H9 (cell line): ENCODE measurements around the gene ZNF281. TPM values are rescaled to one million over a fixed set of nuclear protein-coding genes. Genes with fewer than 3 reads are reported as not detected.
A peak's percentile ranks its signal among the peaks of the same experiment; 100 is the strongest.

Experiments used
- DNase-seq: peaks from one replicate; pipeline ENCODE4 v3.0.0-alpha.2; 2017
- H2AFZ ChIP-seq: one replicate; pipeline ENCODE4 v1.6.1; 2013; ENCODE audit warnings: mild to moderate bottlenecking, low read length, control low read depth, moderate library complexity
- H2AK5ac ChIP-seq: 2 replicates; pipeline ENCODE4 v1.6.1; 2013; ENCODE audit warnings: low read length, control low read depth, mixed read lengths; ENCODE audit not compliant: insufficient read length
- H2BK120ac ChIP-seq: one replicate; pipeline ENCODE4 v1.6.1; 2013; ENCODE audit warnings: low read depth, mild to moderate bottlenecking, low read length, control low read depth, inconsistent platforms; ENCODE audit not compliant: poor library complexity, severe bottlenecking
- H2BK12ac ChIP-seq: 2 replicates; pipeline ENCODE4 v1.6.1; 2013; ENCODE audit warnings: low read length, control low read depth, mixed read lengths, low read depth; ENCODE audit not compliant: insufficient read length
- H2BK15ac ChIP-seq: 2 replicates; pipeline ENCODE4 v1.6.1; 2013; ENCODE audit warnings: low read depth, low read length, control low read depth
- H2BK20ac ChIP-seq: one replicate; pipeline ENCODE4 v1.6.1; 2013; ENCODE audit warnings: low read depth, mild to moderate bottlenecking, low read length, control low read depth, inconsistent platforms; ENCODE audit not compliant: poor library complexity, severe bottlenecking
- H2BK5ac ChIP-seq: 2 replicates; pipeline ENCODE4 v1.6.1; 2013; ENCODE audit warnings: low read length, control low read depth, mixed read lengths; ENCODE audit not compliant: insufficient read length
- H3K14ac ChIP-seq: 2 replicates; pipeline ENCODE4 v1.6.1; 2013; ENCODE audit warnings: low read length, control low read depth; ENCODE audit not compliant: insufficient read depth
- H3K18ac ChIP-seq: 2 replicates; pipeline ENCODE4 v1.6.1; 2013; ENCODE audit warnings: low read depth, mild to moderate bottlenecking, mixed read lengths, low read length, control low read depth; ENCODE audit not compliant: insufficient read length
- H3K23ac ChIP-seq: 2 replicates; pipeline ENCODE4 v1.6.1; 2013; ENCODE audit warnings: low read length, control low read depth, mixed read lengths, low read depth; ENCODE audit not compliant: insufficient read length
- H3K23me2 ChIP-seq: 2 replicates; pipeline ENCODE4 v1.6.1; 2013; ENCODE audit warnings: low read depth, mild to moderate bottlenecking, mixed read lengths, low read length, control low read depth; ENCODE audit not compliant: insufficient read length, poor library complexity, severe bottlenecking
- H3K27ac ChIP-seq: 2 replicates; pipeline ENCODE4 v1.5.1; 2013; ENCODE audit warnings: low read length, control low read depth, mixed read lengths, low read depth; ENCODE audit not compliant: insufficient read length
- H3K27me3 ChIP-seq: 2 replicates; pipeline ENCODE4 v1.6.1; 2013; ENCODE audit warnings: low read length, control low read depth, inconsistent platforms; ENCODE audit not compliant: insufficient read depth
- H3K4ac ChIP-seq: 2 replicates; pipeline ENCODE4 v1.6.1; 2013; ENCODE audit warnings: low read depth, mild to moderate bottlenecking, control low read depth, inconsistent platforms, low read length, moderate library complexity
- H3K4me1 ChIP-seq: 2 replicates; pipeline ENCODE4 v1.6.1; 2013; ENCODE audit warnings: low read length, control low read depth, inconsistent platforms; ENCODE audit not compliant: insufficient read depth
- H3K4me2 ChIP-seq: 2 replicates; pipeline ENCODE4 v1.6.1; 2013; ENCODE audit warnings: low read length, control low read depth, mixed read lengths; ENCODE audit not compliant: insufficient read length, insufficient read depth
- H3K56ac ChIP-seq: 2 replicates; pipeline ENCODE4 v1.6.1; 2013; ENCODE audit warnings: low read depth, mild to moderate bottlenecking, mixed read lengths, low read length, control low read depth; ENCODE audit not compliant: insufficient read length
- H3K79me1 ChIP-seq: 2 replicates; pipeline ENCODE4 v1.6.1; 2013; ENCODE audit warnings: low read depth, mild to moderate bottlenecking, moderate library complexity, low read length, control low read depth, inconsistent platforms; ENCODE audit not compliant: insufficient read depth, poor library complexity, severe bottlenecking
- H3K79me2 ChIP-seq: 2 replicates; pipeline ENCODE4 v1.6.1; 2013; ENCODE audit warnings: low read length, control low read depth, inconsistent platforms; ENCODE audit not compliant: insufficient read depth
- H3K9ac ChIP-seq: 2 replicates; pipeline ENCODE4 v1.6.1; 2013; ENCODE audit warnings: low read length, control low read depth, mixed read lengths; ENCODE audit not compliant: insufficient read length; ENCODE audit errors: extremely low read depth
- H3K9me3 ChIP-seq: one replicate; pipeline ENCODE4 v1.6.1; 2013; ENCODE audit warnings: low read depth, low read length, inconsistent platforms; ENCODE audit not compliant: control insufficient read depth
- H3T11ph ChIP-seq: one replicate; pipeline ENCODE4 v1.6.1; 2013; ENCODE audit warnings: mild to moderate bottlenecking, low read length, control low read depth, inconsistent platforms
- H4K20me1 ChIP-seq: one replicate; pipeline ENCODE4 v1.6.1; 2013; ENCODE audit not compliant: control insufficient read depth, insufficient read length, insufficient read depth
- H4K5ac ChIP-seq: 2 replicates; pipeline ENCODE4 v1.6.1; 2013; ENCODE audit warnings: low read depth, mild to moderate bottlenecking, mixed read lengths, low read length, control low read depth; ENCODE audit not compliant: insufficient read length
- H4K8ac ChIP-seq: replicated peaks from 2 replicates; pipeline ENCODE4 v1.6.1; 2013; ENCODE audit warnings: low read length, control low read depth, mixed read lengths, low read depth; ENCODE audit not compliant: insufficient read length
- H4K91ac ChIP-seq: 2 replicates; pipeline ENCODE4 v1.6.1; 2013; ENCODE audit warnings: low read depth, mild to moderate bottlenecking, moderate library complexity, mixed read lengths, low read length, control low read depth; ENCODE audit not compliant: insufficient read length
- H3K27ac Mint-ChIP-seq, 3 experiments: 2 replicates in 2 of 3; 3 replicates in 1 of 3; pipeline ENCODE4 v1.8.0; 2020 to 2021; ENCODE audit warnings: mixed read lengths in 3 of 3, mild to moderate bottlenecking in 1 of 3, moderate library complexity in 1 of 3
- H3K27me3 Mint-ChIP-seq: 2 replicates; pipeline ENCODE4 v1.8.0; 2021; ENCODE audit warnings: low read depth, mild to moderate bottlenecking, moderate library complexity, mixed read lengths
- H3K36me3 Mint-ChIP-seq, 3 experiments: 2 replicates in 2 of 3; 3 replicates in 1 of 3; pipeline ENCODE4 v1.8.0; 2020 to 2021; ENCODE audit warnings: low read depth in 3 of 3, mixed read lengths in 3 of 3; ENCODE audit not compliant: insufficient read depth in 1 of 3
- H3K4me1 Mint-ChIP-seq, 2 experiments: 2 replicates each; pipeline ENCODE4 v1.8.0; 2020; ENCODE audit warnings: mixed read lengths in 2 of 2
- H3K4me3 Mint-ChIP-seq, 2 experiments: 2 replicates in 1 of 2; 3 replicates in 1 of 2; pipeline ENCODE4 v1.8.0; 2020 to 2021; ENCODE audit warnings: mild to moderate bottlenecking in 2 of 2, mixed read lengths in 2 of 2, moderate library complexity in 1 of 2
- H3K9me3 Mint-ChIP-seq, 2 experiments: 2 replicates in 1 of 2; 3 replicates in 1 of 2; pipeline ENCODE4 v1.8.0; 2020; ENCODE audit warnings: mild to moderate bottlenecking in 2 of 2, mixed read lengths in 2 of 2, moderate library complexity in 1 of 2
- WGBS: extraction: QIAGEN DNeasy Blood & Tissue Kit; methylation state at CpG from one replicate; pipeline ENCODE4 v1.1.7; 2013; ENCODE audit warnings: missing lambda C conversion rate, low lambda C conversion rate, mixed read lengths; ENCODE audit not compliant: insufficient read length; ENCODE audit errors: extremely low coverage; 5-methylcytosine and 5-hydroxymethylcytosine counted together
- total RNA-seq: library from RNA; stranded (reverse); gene quantifications from 2 replicates; pipeline ENCODE4 v1.2.1, GENCODE V29; 2021
- TF ChIP-seq, protein P1 (sequence below): fragments of 200-600 bp; sonication (generic); conservative IDR thresholded peaks from 3 replicates; pipeline ENCODE4 v1.8.0; 2021; ENCODE audit warnings: antibody characterized with exemption, mild to moderate bottlenecking

Gene ZNF281
- total RNA-seq, 1 experiment from 2014 or later: 75.2 TPM

DNA sequence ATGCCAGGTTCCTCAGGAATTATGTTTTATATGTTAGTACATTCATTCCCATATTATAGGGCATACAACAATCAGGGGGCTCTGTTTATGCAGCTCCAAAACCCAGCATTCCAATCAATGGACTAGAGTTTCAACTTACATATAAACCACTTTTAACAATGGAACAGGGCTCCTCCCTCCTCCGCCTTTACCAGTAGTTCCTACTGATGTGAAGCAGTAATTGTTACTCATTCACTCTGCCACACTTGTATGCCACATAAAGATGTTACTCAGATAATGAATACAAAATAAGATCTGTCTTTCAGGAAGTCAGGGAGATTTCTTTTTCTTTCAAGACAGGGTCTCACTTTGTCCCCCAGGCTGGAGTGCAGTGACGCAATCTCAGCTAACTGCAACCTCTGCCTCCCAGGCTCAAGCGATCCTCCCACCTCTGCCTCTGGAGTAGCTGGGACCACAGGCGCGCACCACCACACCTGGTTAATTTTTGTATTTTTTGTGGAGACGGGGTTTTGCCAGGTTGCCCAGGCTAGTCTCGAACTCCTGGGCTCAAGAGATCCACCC is 17.1 kb downstream of the ZNF281 start:
- Histone ChIP-seq H2BK5ac (no peak overlapping the region), H3K4me2 (no peak overlapping the region), H3K18ac (no peak overlapping the region), H2AK5ac (no peak overlapping the region), H2BK120ac (no peak overlapping the region), H3K27me3 (no peaks in the 10 kb centered on the region), H2BK20ac (peak overlapping the region; percentile 6), H3K79me2 (no peaks in the 10 kb centered on the region), H4K20me1 (no peaks in the 10 kb centered on the region), H2BK12ac (no peak overlapping the region), H2AFZ (no peak overlapping the region), H3K79me1 (no peaks in the 10 kb centered on the region), H3K9me3 (no peaks in the 10 kb centered on the region), H4K8ac (no peak overlapping the region), H4K5ac (no peak overlapping the region), H3K14ac (no peak overlapping the region), H3K56ac (no peak overlapping the region), H3K4me1 (peaks cover 20% of the 10 kb centered on the region), H2BK15ac (no peak overlapping the region), H3T11ph (no peak overlapping the region), H3K23me2 (no peaks in the 10 kb centered on the region), H3K23ac (no peak overlapping the region), H3K4ac (no peak overlapping the region), H3K27ac (no peak overlapping the region), H4K91ac (no peak overlapping the region), H3K9ac (no peak overlapping the region)
- Mint-ChIP-seq H3K36me3 (no peaks in the 10 kb centered on the region), H3K27me3 (no peaks in the 10 kb centered on the region), H3K9me3 (no peaks in the 10 kb centered on the region), H3K4me1 (peaks cover 40 to 43% of the 10 kb centered on the region in 2 experiments), H3K27ac (peak overlapping the region; percentile 92 to 94 (median 93); a peak in 6 of 7 replicates), H3K4me3 (peak overlapping the region in 1 of 2 experiments; percentile 33; a peak in 1 of 5 replicates)
- TF ChIP-seq, protein P1, sequence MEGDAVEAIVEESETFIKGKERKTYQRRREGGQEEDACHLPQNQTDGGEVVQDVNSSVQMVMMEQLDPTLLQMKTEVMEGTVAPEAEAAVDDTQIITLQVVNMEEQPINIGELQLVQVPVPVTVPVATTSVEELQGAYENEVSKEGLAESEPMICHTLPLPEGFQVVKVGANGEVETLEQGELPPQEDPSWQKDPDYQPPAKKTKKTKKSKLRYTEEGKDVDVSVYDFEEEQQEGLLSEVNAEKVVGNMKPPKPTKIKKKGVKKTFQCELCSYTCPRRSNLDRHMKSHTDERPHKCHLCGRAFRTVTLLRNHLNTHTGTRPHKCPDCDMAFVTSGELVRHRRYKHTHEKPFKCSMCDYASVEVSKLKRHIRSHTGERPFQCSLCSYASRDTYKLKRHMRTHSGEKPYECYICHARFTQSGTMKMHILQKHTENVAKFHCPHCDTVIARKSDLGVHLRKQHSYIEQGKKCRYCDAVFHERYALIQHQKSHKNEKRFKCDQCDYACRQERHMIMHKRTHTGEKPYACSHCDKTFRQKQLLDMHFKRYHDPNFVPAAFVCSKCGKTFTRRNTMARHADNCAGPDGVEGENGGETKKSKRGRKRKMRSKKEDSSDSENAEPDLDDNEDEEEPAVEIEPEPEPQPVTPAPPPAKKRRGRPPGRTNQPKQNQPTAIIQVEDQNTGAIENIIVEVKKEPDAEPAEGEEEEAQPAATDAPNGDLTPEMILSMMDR: no peak
- WGBS: no CpG with 5 or more reads among the region's 7 CpGs
- no peak for DNase-seq
